Activated naive CD4-positive, alpha-beta T cell treated with anti-CD3 and anti-CD28 coated beads, Interleukin-2, amount 10 ng/mL, durations not matched to agents 7 days and 5 days (primary cell): ENCODE data around the gene TEAD1.

Source experiments
- CTCF ChIA-PET: fragments of 350-600 bp; sonication (Branson Sonifier 250); formaldehyde crosslinking; loops from one replicate; lab custom pipeline; 2021; ENCODE audit warnings: antibody characterized with exemption; lab: Charles Lee
- DNase-seq: peaks from one replicate; pipeline ENCODE4 v3.0.0-alpha.2; 2020
- H3K27ac Mint-ChIP-seq: one replicate; pipeline ENCODE4 v1.8.0; 2021; ENCODE audit warnings: mild to moderate bottlenecking, moderate library complexity, mixed read lengths
- H3K27me3 Mint-ChIP-seq: one replicate; pipeline ENCODE4 v1.8.0; 2021; ENCODE audit warnings: mild to moderate bottlenecking, mixed read lengths
- H3K36me3 Mint-ChIP-seq: one replicate; pipeline ENCODE4 v1.8.0; 2021; ENCODE audit warnings: mixed read lengths
- H3K4me1 Mint-ChIP-seq: one replicate; pipeline ENCODE4 v1.8.0; 2021; ENCODE audit warnings: mixed read lengths
- H3K4me3 Mint-ChIP-seq: one replicate; pipeline ENCODE4 v1.8.0; 2021; ENCODE audit warnings: mild to moderate bottlenecking, moderate library complexity, mixed read lengths
- H3K9me3 Mint-ChIP-seq: one replicate; pipeline ENCODE4 v1.8.0; 2021; ENCODE audit warnings: mixed read lengths

Gene TEAD1

GRCh38 chr11:12786891-12787290, 112.7 kb downstream of the TEAD1 start:
- H3K27ac Mint-ChIP-seq: no peak overlapping the region
- DNase-seq: no peak
- peaks cover 37% of the 10 kb centered on the region for H3K27me3 Mint-ChIP-seq
- no peaks in the 10 kb centered on the region for H3K36me3 Mint-ChIP-seq
- no peaks in the 10 kb centered on the region for H3K4me1 Mint-ChIP-seq
- H3K9me3 Mint-ChIP-seq: no peaks in the 10 kb centered on the region
- H3K4me3 Mint-ChIP-seq: no peak overlapping the region
- CTCF ChIA-PET: interaction anchor here (1.3 kb wide), 1 partner anchor 103 kb away, joined by 4 read pairs; no protein-coding TSS in a partner anchor

- Mint-ChIP-seq H3K27me3 (peaks cover 33% of the 10 kb centered on the region), H3K4me1 (no peaks in the 10 kb centered on the region), H3K36me3 (no peaks in the 10 kb centered on the region), H3K4me3 (no peak overlapping the region), H3K9me3 (no peaks in the 10 kb centered on the region), H3K27ac (no peak overlapping the region)
- CTCF ChIA-PET: interaction anchor here (0.6 to 1.4 kb wide), 3 partner anchors 13 to 905 kb away, joined by 3 to 4 read pairs (median 4); no protein-coding TSS in a partner anchor
- DNase-seq: no peak
These were observed 113.6 kb downstream of the TEAD1 start for GRCh38 chr11:12787847-12788246.

- DNase-seq: no peak
- Mint-ChIP-seq H3K4me1 (no peaks in the 10 kb centered on the region), H3K4me3 (no peak overlapping the region), H3K27ac (no peak overlapping the region), H3K36me3 (no peaks in the 10 kb centered on the region), H3K27me3 (peaks cover 27% of the 10 kb centered on the region), H3K9me3 (no peaks in the 10 kb centered on the region)
- CTCF ChIA-PET: no interaction called here
These were observed 114.8 kb downstream of the TEAD1 start for GRCh38 chr11:12789054-12789453.

- Mint-ChIP-seq H3K27ac (no peak overlapping the region), H3K4me3 (no peak overlapping the region), H3K36me3 (no peaks in the 10 kb centered on the region), H3K27me3 (peaks cover 25% of the 10 kb centered on the region), H3K4me1 (no peaks in the 10 kb centered on the region), H3K9me3 (no peaks in the 10 kb centered on the region)
- no peak for DNase-seq
- CTCF ChIA-PET: no interaction called here
These were observed 115.5 kb downstream of the TEAD1 start for GRCh38 chr11:12789596-12790215.

GRCh38 chr11:12790861-12791616, 116.8 kb downstream of the TEAD1 start:
- H3K27me3 Mint-ChIP-seq: peaks cover 12% of the 10 kb centered on the region
- CTCF ChIA-PET: no interaction called here

GRCh38 chr11:12792018-12792417, 117.8 kb downstream of the TEAD1 start:
- Mint-ChIP-seq H3K4me3 (no peak overlapping the region), H3K9me3 (no peaks in the 10 kb centered on the region), H3K27me3 (peaks cover 10% of the 10 kb centered on the region), H3K4me1 (no peaks in the 10 kb centered on the region), H3K36me3 (no peaks in the 10 kb centered on the region), H3K27ac (no peak overlapping the region)
- no peak for DNase-seq
- CTCF ChIA-PET: no interaction called here

More at GRCh38 chr11:12790861-12791616, 116.8 kb downstream of the TEAD1 start:
- Mint-ChIP-seq H3K4me3 (no peak overlapping the region), H3K36me3 (no peaks in the 10 kb centered on the region), H3K9me3 (no peaks in the 10 kb centered on the region), H3K27ac (no peak overlapping the region), H3K4me1 (no peaks in the 10 kb centered on the region)
- no peak for DNase-seq

GRCh38 chr11:12792590-12792989, 118.4 kb downstream of the TEAD1 start:
- Mint-ChIP-seq H3K27me3 (peaks cover 10% of the 10 kb centered on the region), H3K36me3 (no peaks in the 10 kb centered on the region), H3K4me1 (no peaks in the 10 kb centered on the region), H3K4me3 (no peak overlapping the region), H3K9me3 (no peaks in the 10 kb centered on the region), H3K27ac (no peak overlapping the region)
- CTCF ChIA-PET: no interaction called here
- no peak for DNase-seq

GRCh38 chr11:12793065-12793464, 118.8 kb downstream of the TEAD1 start:
- Mint-ChIP-seq H3K36me3 (no peaks in the 10 kb centered on the region), H3K4me3 (no peak overlapping the region), H3K4me1 (no peaks in the 10 kb centered on the region), H3K9me3 (no peaks in the 10 kb centered on the region), H3K27ac (no peak overlapping the region), H3K27me3 (peaks cover 7% of the 10 kb centered on the region)
- no peak for DNase-seq
- CTCF ChIA-PET: no interaction called here

- CTCF ChIA-PET: no interaction called here
- no peak for DNase-seq
These were observed 119.3 kb downstream of the TEAD1 start for GRCh38 chr11:12793506-12793905.

GRCh38 chr11:12794576-12795230, 120.5 kb downstream of the TEAD1 start:
- H3K9me3 Mint-ChIP-seq: no peaks in the 10 kb centered on the region
- CTCF ChIA-PET: interaction anchor here (1.2 kb wide), 1 partner anchor 11 kb away, joined by 4 read pairs; no protein-coding TSS in a partner anchor
- H3K27me3 Mint-ChIP-seq: peaks cover 7% of the 10 kb centered on the region
- H3K27ac Mint-ChIP-seq: no peak overlapping the region
- H3K4me1 Mint-ChIP-seq: no peaks in the 10 kb centered on the region
- no peak for DNase-seq
- no peak overlapping the region for H3K4me3 Mint-ChIP-seq
- H3K36me3 Mint-ChIP-seq: no peaks in the 10 kb centered on the region

More at GRCh38 chr11:12793506-12793905, 119.3 kb downstream of the TEAD1 start:
- no peaks in the 10 kb centered on the region for H3K4me1 Mint-ChIP-seq
- no peaks in the 10 kb centered on the region for H3K36me3 Mint-ChIP-seq
- H3K9me3 Mint-ChIP-seq: no peaks in the 10 kb centered on the region
- peaks cover 6% of the 10 kb centered on the region for H3K27me3 Mint-ChIP-seq
- no peak overlapping the region for H3K4me3 Mint-ChIP-seq
- no peak overlapping the region for H3K27ac Mint-ChIP-seq

GRCh38 chr11:12797996-12798395, 123.8 kb downstream of the TEAD1 start:
- H3K4me1 Mint-ChIP-seq: no peaks in the 10 kb centered on the region
- no peak for DNase-seq
- no peaks in the 10 kb centered on the region for H3K36me3 Mint-ChIP-seq
- CTCF ChIA-PET: no interaction called here
- peaks cover 27% of the 10 kb centered on the region for H3K27me3 Mint-ChIP-seq
- H3K27ac Mint-ChIP-seq: no peak overlapping the region
- H3K4me3 Mint-ChIP-seq: no peak overlapping the region
- no peaks in the 10 kb centered on the region for H3K9me3 Mint-ChIP-seq

- no peaks in the 10 kb centered on the region for H3K9me3 Mint-ChIP-seq
- CTCF ChIA-PET: no interaction called here
- no peak overlapping the region for H3K27ac Mint-ChIP-seq
- no peak overlapping the region for H3K4me3 Mint-ChIP-seq
- H3K4me1 Mint-ChIP-seq: no peaks in the 10 kb centered on the region
- H3K36me3 Mint-ChIP-seq: no peaks in the 10 kb centered on the region
- no peak for DNase-seq
- H3K27me3 Mint-ChIP-seq: peaks cover 33% of the 10 kb centered on the region
These were observed 124.4 kb downstream of the TEAD1 start for GRCh38 chr11:12798609-12799011.

- Mint-ChIP-seq H3K27ac (no peak overlapping the region), H3K27me3 (peaks cover 39% of the 10 kb centered on the region), H3K4me3 (no peak overlapping the region), H3K36me3 (no peaks in the 10 kb centered on the region), H3K4me1 (no peaks in the 10 kb centered on the region), H3K9me3 (no peaks in the 10 kb centered on the region)
- no peak for DNase-seq
- CTCF ChIA-PET: no interaction called here
These were observed 125.2 kb downstream of the TEAD1 start for GRCh38 chr11:12799334-12799835.

GRCh38 chr11:12800032-12800671, 125.9 kb downstream of the TEAD1 start:
- Mint-ChIP-seq H3K27me3 (peaks cover 41% of the 10 kb centered on the region), H3K4me3 (no peak overlapping the region), H3K36me3 (no peaks in the 10 kb centered on the region), H3K4me1 (no peaks in the 10 kb centered on the region), H3K9me3 (no peaks in the 10 kb centered on the region), H3K27ac (no peak overlapping the region)
- CTCF ChIA-PET: interaction anchor here (0.6 to 1.2 kb wide), 2 partner anchors 12 to 66 kb away, joined by 3 read pairs; no protein-coding TSS in a partner anchor
- DNase-seq: no peak
